K562 (cell line): ENCODE results near the gene CYBRD1. TPM values are rescaled to one million over a fixed set of nuclear protein-coding genes. Genes with fewer than 3 reads are reported as not detected.

Source experiments
- CEBPG ChIP-seq, 3 experiments: fragments of 200-800 bp in 1 of 3; sonication (Bioruptor generic) in 1 of 3; sonication (generic) in 1 of 3; formaldehyde crosslinking in 1 of 3; IDR thresholded peaks in 2 of 3; conservative IDR thresholded peaks in 1 of 3; 2 replicates each; pipeline versions ENCODE4 v1.6.1 to v1.8.0; 2016 to 2022; ENCODE audit warnings: missing compliant biosample characterization in 2 of 3, missing genetic modification characterization in 2 of 3, mild to moderate bottlenecking in 1 of 3, missing genetic modification reagents in 1 of 3
- FOXK1 ChIP-seq: sonication (generic); formaldehyde crosslinking; IDR thresholded peaks from 2 replicates; pipeline ENCODE4 v1.8.0; 2022; ENCODE audit warnings: missing genetic modification reagents, mild to moderate bottlenecking, borderline replicate concordance
- GABPB1 ChIP-seq: sonication (generic); formaldehyde crosslinking; IDR thresholded peaks from 2 replicates; pipeline ENCODE4 v1.8.0; 2022; ENCODE audit warnings: mild to moderate bottlenecking, missing genetic modification reagents
- GATA2 ChIP-seq: sonication (generic); formaldehyde crosslinking; IDR thresholded peaks from 2 replicates; pipeline ENCODE4 v1.4.0; 2020; ENCODE audit warnings: mild to moderate bottlenecking, missing genetic modification reagents
- HDGF ChIP-seq: fragments of 450-650 bp; IDR thresholded peaks from 2 replicates; pipeline ENCODE4 v1.6.1; 2016
- HMG20B ChIP-seq: fragments of 250-450 bp; sonication (Bioruptor Pico); IDR thresholded peaks from 2 replicates; pipeline ENCODE4 v1.5.0; 2021; ENCODE audit warnings: mild to moderate bottlenecking
- ILF3 ChIP-seq: fragments of 450-650 bp; IDR thresholded peaks from 2 replicates; pipeline ENCODE4 v1.6.1; 2018; ENCODE audit warnings: antibody characterized with exemption, mild to moderate bottlenecking, moderate library complexity, borderline replicate concordance
- JUN ChIP-seq, 2 experiments: sonication (generic) in 1 of 2; formaldehyde crosslinking in 1 of 2; IDR thresholded peaks; 2 replicates each; pipeline versions ENCODE4 v1.6.1 to v1.8.0; 2012 to 2022; ENCODE audit warnings: borderline replicate concordance in 2 of 2, mild to moderate bottlenecking in 2 of 2, improper control_type of control experiment in 1 of 2, low read depth in 1 of 2, low read length in 1 of 2, missing genetic modification reagents in 1 of 2
- MCM5 ChIP-seq: fragments of 450-650 bp; IDR thresholded peaks from 2 replicates; pipeline ENCODE4 v1.6.1; 2016; ENCODE audit warnings: low read depth
- NCOA2 ChIP-seq, 2 experiments: fragments of 450-650 bp; IDR thresholded peaks; 2 replicates each; pipeline ENCODE4 v1.6.1; 2018; ENCODE audit warnings: mild to moderate bottlenecking in 2 of 2, moderate library complexity in 1 of 2; ENCODE audit not compliant: partially characterized antibody in 2 of 2
- NFIX ChIP-seq: fragments of 250-450 bp; sonication (Bioruptor Pico); IDR thresholded peaks from 2 replicates; pipeline ENCODE4 v1.4.0; 2020; ENCODE audit warnings: low read depth, mild to moderate bottlenecking, moderate library complexity
- NONO ChIP-seq, 2 experiments: fragments of 200-400 bp in 1 of 2; fragments of 450-650 bp in 1 of 2; formaldehyde crosslinking in 1 of 2; IDR thresholded peaks; 2 replicates each; pipeline ENCODE4 v1.6.1; 2017; ENCODE audit warnings: low read depth in 2 of 2, mild to moderate bottlenecking in 2 of 2, moderate library complexity in 2 of 2, low read length in 1 of 2
- NR2C1 ChIP-seq, 2 experiments: fragments of 450-650 bp; IDR thresholded peaks; 2 replicates each; pipeline ENCODE4 v1.6.1; 2017; ENCODE audit warnings: mild to moderate bottlenecking in 2 of 2, antibody characterized with exemption in 1 of 2, inconsistent platforms in 1 of 2, missing compliant biosample characterization in 1 of 2, missing genetic modification characterization in 1 of 2
- POLR2A ChIP-seq: fragments of 450-650 bp; conservative IDR thresholded peaks from 2 replicates; pipeline ENCODE4 v1.6.1; 2016
- SMARCA5 ChIP-seq: fragments of 450-650 bp; IDR thresholded peaks from 2 replicates; pipeline ENCODE4 v1.6.1; 2016
- TCFL5 ChIP-seq: fragments of 250-450 bp; sonication (Bioruptor Pico); conservative IDR thresholded peaks from 2 replicates; pipeline ENCODE4 v1.6.1; 2021; ENCODE audit warnings: mild to moderate bottlenecking, moderate library complexity, matching md5 sums
- XRCC4 ChIP-seq: IDR thresholded peaks from one replicate; pipeline ENCODE4 v1.6.1; 2011; ENCODE audit not compliant: insufficient read depth, insufficient read length; ENCODE audit errors: extremely low read depth
- ZBED1 ChIP-seq: IDR thresholded peaks from 2 replicates; pipeline ENCODE4 v1.6.1; 2014
- ZKSCAN8 ChIP-seq: fragments of 200-800 bp; sonication (Bioruptor generic); IDR thresholded peaks from 2 replicates; pipeline ENCODE4 v1.6.1; 2016; ENCODE audit warnings: missing genetic modification characterization, missing compliant biosample characterization
- ZNF197 ChIP-seq: fragments of 200-800 bp; sonication (Bioruptor generic); IDR thresholded peaks from 2 replicates; pipeline ENCODE4 v1.6.1; 2016; ENCODE audit warnings: low read depth, missing genetic modification characterization, missing compliant biosample characterization
- ZNF316 ChIP-seq: fragments of 450-650 bp; IDR thresholded peaks from 2 replicates; pipeline ENCODE4 v1.6.1; 2016
- ZNF384 ChIP-seq: IDR thresholded peaks from 2 replicates; pipeline ENCODE4 v1.6.1; 2012; ENCODE audit warnings: low read depth, low read length, improper control_type of control experiment
- polyA plus RNA-seq, 8 experiments: library from polyadenylated mRNA; depleted of rRNA in 4 of 8; stranded (reverse) in 5 of 8; unstranded in 3 of 8; fragments of >200 nt; fragmentation: Nextera tagmentation in 2 of 8; fragmentation: Illumina TruSeq in 1 of 8; extraction: Ambion mirVana in 2 of 8; extraction: Trizol in 1 of 8; gene quantifications; 2 replicates each; pipeline versions ENCODE4 v1.2.1 to v1.2.3, GENCODE V29; 2011 to 2014; ENCODE audit warnings: inconsistent platforms in 1 of 8, missing spikeins in 1 of 8
- total RNA-seq, 7 experiments: library from RNA; depleted of rRNA in 6 of 7; stranded (reverse); fragments of >200 nt in 6 of 7; fragmentation: Illumina TruSeq in 2 of 7; extraction: Trizol in 2 of 7; gene quantifications; 2 replicates each; pipeline versions ENCODE4 v1.2.1 to v1.2.3, GENCODE V29; 2011 to 2021; ENCODE audit warnings: low replicate concordance in 1 of 7
- TF ChIP-seq, protein P1 (sequence below): sonication (generic); formaldehyde crosslinking; IDR thresholded peaks from 2 replicates; pipeline ENCODE4 v1.8.1; 2023; ENCODE audit warnings: mild to moderate bottlenecking, missing genetic modification reagents
- TF ChIP-seq, protein P2 (sequence below), 2 experiments: fragments of 250-450 bp in 1 of 2; fragments of 450-650 bp in 1 of 2; sonication (Bioruptor Pico) in 1 of 2; IDR thresholded peaks; 2 replicates each; pipeline versions ENCODE4 v1.6.1 to v1.8.0; 2016 to 2021; ENCODE audit warnings: mild to moderate bottlenecking in 2 of 2, moderate library complexity in 2 of 2, missing compliant biosample characterization in 1 of 2, missing genetic modification characterization in 1 of 2
- TF ChIP-seq, protein P3 (sequence below): sonication (generic); formaldehyde crosslinking; IDR thresholded peaks from 2 replicates; pipeline ENCODE4 v1.8.1; 2023; ENCODE audit warnings: mild to moderate bottlenecking, missing genetic modification reagents

The CYBRD1 gene
- total and polyA plus RNA-seq, 9 of the 15 experiments (the other 6 are each of a cell fraction or from before 2014, with no cell fraction given), result 9.6 to 22.4 (median 15.6) TPM

DNA sequence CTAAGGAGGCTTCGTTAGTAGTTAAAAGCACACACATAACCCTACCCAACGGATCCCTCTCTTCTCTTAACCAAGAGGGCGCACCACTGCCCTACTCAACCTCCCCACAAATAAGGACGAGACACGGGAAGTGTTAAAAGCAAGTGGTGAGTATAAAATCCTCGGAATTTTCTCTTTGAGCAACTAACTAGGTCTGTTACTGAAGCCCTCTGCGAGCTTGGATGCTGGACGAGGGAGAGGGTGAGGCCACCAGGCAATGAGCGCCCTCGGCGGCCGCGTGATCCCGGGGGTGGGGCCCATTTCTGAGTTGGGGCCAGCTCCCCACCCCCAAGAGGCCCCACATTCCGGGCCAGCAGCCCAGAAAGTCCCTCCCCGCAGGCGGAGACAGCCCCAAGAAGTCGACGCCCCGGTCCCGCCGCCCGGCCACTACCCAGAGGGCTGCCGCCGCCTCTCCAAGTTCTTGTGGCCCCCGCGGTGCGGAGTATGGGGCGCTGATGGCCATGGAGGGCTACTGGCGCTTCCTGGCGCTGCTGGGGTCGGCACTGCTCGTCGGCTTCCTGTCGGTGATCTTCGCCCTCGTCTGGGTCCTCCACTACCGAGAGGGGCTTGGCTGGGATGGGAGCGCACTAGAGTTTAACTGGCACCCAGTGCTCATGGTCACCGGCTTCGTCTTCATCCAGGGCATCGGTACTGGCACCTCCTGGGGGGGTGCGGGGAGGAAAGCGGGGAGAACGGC lies at the start of gene CYBRD1 (continued):
- TF ChIP-seq, protein P1, sequence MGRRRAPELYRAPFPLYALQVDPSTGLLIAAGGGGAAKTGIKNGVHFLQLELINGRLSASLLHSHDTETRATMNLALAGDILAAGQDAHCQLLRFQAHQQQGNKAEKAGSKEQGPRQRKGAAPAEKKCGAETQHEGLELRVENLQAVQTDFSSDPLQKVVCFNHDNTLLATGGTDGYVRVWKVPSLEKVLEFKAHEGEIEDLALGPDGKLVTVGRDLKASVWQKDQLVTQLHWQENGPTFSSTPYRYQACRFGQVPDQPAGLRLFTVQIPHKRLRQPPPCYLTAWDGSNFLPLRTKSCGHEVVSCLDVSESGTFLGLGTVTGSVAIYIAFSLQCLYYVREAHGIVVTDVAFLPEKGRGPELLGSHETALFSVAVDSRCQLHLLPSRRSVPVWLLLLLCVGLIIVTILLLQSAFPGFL, result no peak
- no peak for TF ChIP-seq CEBPG (CRISPR knock-in tag; IDR thresholded peaks at IDR 0.05)
- 0 out of 4 replicates have a peak, but pooled peaks of 1 of the 2 experiments have one; percentile 8 for TF ChIP-seq CEBPG (tag; conservative IDR thresholded peaks at IDR 0.05 in 1 of 2, IDR thresholded peaks at IDR 0.05 in 1 of 2)
- no peak for TF ChIP-seq HMG20B (CRISPR knock-in tag)
- no peak; the same call in 1 of the 2 replicates for TF ChIP-seq SMARCA5
- TF ChIP-seq ILF3, result no peak
- TF ChIP-seq ZNF197, result no peak; the same call in 1 of the 2 replicates
- TF ChIP-seq ZNF316, result no peak
- no peak for TF ChIP-seq ZNF384
- TF ChIP-seq NFIX (CRISPR knock-in tag), result 0 out of 2 replicates have a peak, but pooled peaks have one; percentile 15
- TF ChIP-seq JUN (IDR thresholded peaks at IDR 0.05; ENCODE audit: borderline replicate concordance, low read depth, low read length), result peak; percentile 11; the same call in 1 of the 2 replicates
- TF ChIP-seq JUN (CRISPR knock-in tag; IDR thresholded peaks at IDR 0.05; ENCODE audit: borderline replicate concordance), result no peak
- TF ChIP-seq, protein P2, sequence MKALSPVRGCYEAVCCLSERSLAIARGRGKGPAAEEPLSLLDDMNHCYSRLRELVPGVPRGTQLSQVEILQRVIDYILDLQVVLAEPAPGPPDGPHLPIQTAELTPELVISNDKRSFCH (CRISPR knock-in tag; IDR thresholded peaks at IDR 0.05), result no peak
- TF ChIP-seq, protein P2 (tag; IDR thresholded peaks at IDR 0.05), result no peak
- no peak for TF ChIP-seq NCOA2 (IDR thresholded peaks at IDR 0.05; ENCODE audit: partially characterized antibody in 2 of 2)
- TF ChIP-seq NR2C1 (IDR thresholded peaks at IDR 0.05), result no peak
- peak; percentile 55; the same call in 1 of the 2 replicates for TF ChIP-seq NR2C1 (tag; IDR thresholded peaks at IDR 0.05)
- TF ChIP-seq ZBED1, result peak; percentile 52; the same call in 1 of the 2 replicates
- no peak for TF ChIP-seq TCFL5 (CRISPR knock-in tag)
- TF ChIP-seq HDGF, result no peak
- TF ChIP-seq MCM5, result no peak
- TF ChIP-seq, protein P3, sequence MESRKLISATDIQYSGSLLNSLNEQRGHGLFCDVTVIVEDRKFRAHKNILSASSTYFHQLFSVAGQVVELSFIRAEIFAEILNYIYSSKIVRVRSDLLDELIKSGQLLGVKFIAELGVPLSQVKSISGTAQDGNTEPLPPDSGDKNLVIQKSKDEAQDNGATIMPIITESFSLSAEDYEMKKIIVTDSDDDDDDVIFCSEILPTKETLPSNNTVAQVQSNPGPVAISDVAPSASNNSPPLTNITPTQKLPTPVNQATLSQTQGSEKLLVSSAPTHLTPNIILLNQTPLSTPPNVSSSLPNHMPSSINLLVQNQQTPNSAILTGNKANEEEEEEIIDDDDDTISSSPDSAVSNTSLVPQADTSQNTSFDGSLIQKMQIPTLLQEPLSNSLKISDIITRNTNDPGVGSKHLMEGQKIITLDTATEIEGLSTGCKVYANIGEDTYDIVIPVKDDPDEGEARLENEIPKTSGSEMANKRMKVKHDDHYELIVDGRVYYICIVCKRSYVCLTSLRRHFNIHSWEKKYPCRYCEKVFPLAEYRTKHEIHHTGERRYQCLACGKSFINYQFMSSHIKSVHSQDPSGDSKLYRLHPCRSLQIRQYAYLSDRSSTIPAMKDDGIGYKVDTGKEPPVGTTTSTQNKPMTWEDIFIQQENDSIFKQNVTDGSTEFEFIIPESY (CRISPR knock-in tag), result no peak
- no peak for TF ChIP-seq GATA2
- no peak for TF ChIP-seq GABPB1 (CRISPR knock-in tag)
- TF ChIP-seq POLR2A, result peak; percentile 89
- peak; percentile 34 to 48; a peak in 1 of 4 replicates for TF ChIP-seq NONO (IDR thresholded peaks at IDR 0.05; ENCODE audit: low read depth in 2 of 2, low read length in 1 of 2)
- TF ChIP-seq FOXK1 (CRISPR knock-in tag), result no peak
- TF ChIP-seq ZKSCAN8 (CRISPR knock-in tag), result no peak
- no peak for TF ChIP-seq XRCC4
